Osteocyte (in vitro differentiated cells): ENCODE data around the gene TOB1. TPM values are rescaled to one million over a fixed set of nuclear protein-coding genes. Genes with fewer than 3 reads are reported as not detected.

Experiments
- DNase-seq: peaks from one replicate; pipeline ENCODE4 v3.0.0; 2021; ENCODE audit warnings: mixed read lengths; ENCODE audit not compliant: unreplicated experiment; ENCODE audit errors: extremely low spot score
- H3K27ac Mint-ChIP-seq: one replicate; pipeline ENCODE4 v1.8.0; 2021; ENCODE audit warnings: mild to moderate bottlenecking, mixed read lengths; ENCODE audit not compliant: unreplicated experiment
- H3K27me3 Mint-ChIP-seq: one replicate; pipeline ENCODE4 v1.8.0; 2021; ENCODE audit warnings: mixed read lengths; ENCODE audit not compliant: unreplicated experiment
- H3K36me3 Mint-ChIP-seq: one replicate; pipeline ENCODE4 v1.8.0; 2021; ENCODE audit warnings: mixed read lengths; ENCODE audit not compliant: unreplicated experiment
- H3K4me1 Mint-ChIP-seq: one replicate; pipeline ENCODE4 v1.8.0; 2021; ENCODE audit warnings: mixed read lengths; ENCODE audit not compliant: unreplicated experiment
- H3K4me3 Mint-ChIP-seq: one replicate; pipeline ENCODE4 v1.8.0; 2021; ENCODE audit warnings: mild to moderate bottlenecking, moderate library complexity, mixed read lengths; ENCODE audit not compliant: unreplicated experiment
- H3K9me3 Mint-ChIP-seq: one replicate; pipeline ENCODE4 v1.8.0; 2021; ENCODE audit warnings: mixed read lengths; ENCODE audit not compliant: unreplicated experiment
- total RNA-seq: library from RNA; stranded (reverse); gene quantifications from 2 replicates; pipeline ENCODE4 v1.2.1, GENCODE V29; 2021
- TF ChIP-seq, protein P1 (sequence below): fragments of 200-600 bp; sonication (generic); IDR thresholded peaks from 2 replicates; pipeline ENCODE4 v1.5.0; 2021; ENCODE audit warnings: antibody characterized with exemption, mild to moderate bottlenecking, moderate library complexity

Gene TOB1
- total RNA-seq, 1 donor from 2014 or later: 40.1 TPM

DNA sequence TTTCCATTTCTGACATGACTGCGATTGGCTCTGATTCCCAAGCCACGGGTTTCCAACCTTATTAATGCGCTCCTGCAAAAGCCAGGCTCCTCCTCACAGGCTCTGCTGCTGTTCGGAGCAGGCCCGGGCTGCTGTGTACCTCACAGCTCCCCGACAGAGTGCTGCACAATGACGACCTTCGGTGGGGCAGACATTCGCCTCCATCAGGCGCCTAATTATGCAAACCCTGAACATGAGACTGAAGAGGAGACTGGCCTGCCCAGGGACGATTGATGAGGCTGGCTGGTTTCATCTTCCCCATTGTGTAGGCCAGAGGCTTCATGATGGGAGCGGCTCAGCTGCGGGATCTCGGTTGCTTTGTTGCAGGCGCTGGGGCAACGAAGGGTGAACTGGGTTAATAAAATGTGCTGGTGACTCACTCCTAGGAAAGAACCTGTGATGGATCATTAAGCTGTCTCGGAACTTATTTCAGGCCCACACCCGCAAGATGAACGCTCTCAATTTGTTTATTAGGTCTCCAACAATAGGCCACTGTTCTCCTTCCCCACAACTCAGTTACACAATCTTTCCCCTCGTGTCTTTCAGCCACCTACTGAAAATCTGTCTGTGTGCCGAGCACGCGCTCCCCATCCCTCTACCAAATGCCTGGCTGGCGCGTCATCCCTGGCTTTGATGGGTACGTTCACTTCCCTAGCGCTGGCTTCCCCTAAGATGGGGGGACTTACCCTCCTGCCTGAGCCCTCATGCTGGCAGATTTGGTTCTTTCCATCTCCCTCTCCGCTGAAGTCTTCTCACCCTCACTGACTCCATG lies 27.2 kb upstream of the TOB1 start:
- H3K36me3 Mint-ChIP-seq: no peaks in the 10 kb centered on the region
- peaks cover 26% of the 10 kb centered on the region for H3K27me3 Mint-ChIP-seq
- no peaks in the 10 kb centered on the region for H3K9me3 Mint-ChIP-seq
- no peak for DNase-seq
- peaks cover 4% of the 10 kb centered on the region for H3K4me1 Mint-ChIP-seq
- H3K4me3 Mint-ChIP-seq: no peak overlapping the region
- TF ChIP-seq, protein P1, sequence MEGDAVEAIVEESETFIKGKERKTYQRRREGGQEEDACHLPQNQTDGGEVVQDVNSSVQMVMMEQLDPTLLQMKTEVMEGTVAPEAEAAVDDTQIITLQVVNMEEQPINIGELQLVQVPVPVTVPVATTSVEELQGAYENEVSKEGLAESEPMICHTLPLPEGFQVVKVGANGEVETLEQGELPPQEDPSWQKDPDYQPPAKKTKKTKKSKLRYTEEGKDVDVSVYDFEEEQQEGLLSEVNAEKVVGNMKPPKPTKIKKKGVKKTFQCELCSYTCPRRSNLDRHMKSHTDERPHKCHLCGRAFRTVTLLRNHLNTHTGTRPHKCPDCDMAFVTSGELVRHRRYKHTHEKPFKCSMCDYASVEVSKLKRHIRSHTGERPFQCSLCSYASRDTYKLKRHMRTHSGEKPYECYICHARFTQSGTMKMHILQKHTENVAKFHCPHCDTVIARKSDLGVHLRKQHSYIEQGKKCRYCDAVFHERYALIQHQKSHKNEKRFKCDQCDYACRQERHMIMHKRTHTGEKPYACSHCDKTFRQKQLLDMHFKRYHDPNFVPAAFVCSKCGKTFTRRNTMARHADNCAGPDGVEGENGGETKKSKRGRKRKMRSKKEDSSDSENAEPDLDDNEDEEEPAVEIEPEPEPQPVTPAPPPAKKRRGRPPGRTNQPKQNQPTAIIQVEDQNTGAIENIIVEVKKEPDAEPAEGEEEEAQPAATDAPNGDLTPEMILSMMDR: no peak
- H3K27ac Mint-ChIP-seq: no peak overlapping the region

DNA sequence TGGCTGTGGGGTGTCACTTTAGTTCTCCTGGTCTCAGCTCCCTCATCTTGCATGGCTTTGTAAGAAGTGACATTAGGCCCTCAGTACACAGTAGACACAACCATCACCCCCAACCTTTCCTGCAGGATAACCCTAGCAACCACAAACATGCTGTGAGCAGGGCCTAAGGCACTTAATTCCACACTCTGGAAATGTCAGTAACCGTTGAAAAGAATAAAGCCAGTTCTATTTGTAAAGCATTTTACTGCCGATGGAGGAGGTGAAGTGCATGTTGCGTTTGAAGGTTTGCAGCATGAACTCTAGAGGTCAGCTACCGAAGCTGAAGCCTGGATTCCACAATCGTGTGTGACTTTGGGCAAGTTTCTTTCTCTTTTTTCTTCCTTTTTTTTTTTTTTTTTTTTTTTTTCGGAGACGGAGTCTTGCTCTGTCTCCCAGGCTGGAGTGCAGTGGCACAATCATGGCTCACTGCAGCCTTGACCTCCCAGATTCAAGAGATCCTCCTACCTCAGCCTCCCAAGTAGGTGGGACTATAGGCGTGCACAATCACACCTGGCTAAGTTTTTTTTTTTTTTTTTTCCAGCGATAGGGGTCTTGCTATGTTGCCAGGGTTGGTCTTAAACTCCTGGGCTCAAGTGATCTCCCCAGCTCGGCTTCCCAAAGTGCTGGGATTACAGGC lies 26.1 kb upstream of the TOB1 start:
- Mint-ChIP-seq H3K9me3 (no peaks in the 10 kb centered on the region), H3K36me3 (no peaks in the 10 kb centered on the region), H3K27me3 (peaks cover 32% of the 10 kb centered on the region), H3K4me3 (no peak overlapping the region), H3K4me1 (peaks cover 4% of the 10 kb centered on the region), H3K27ac (no peak overlapping the region)
- TF ChIP-seq, protein P1: no peak
- DNase-seq: no peak

DNA sequence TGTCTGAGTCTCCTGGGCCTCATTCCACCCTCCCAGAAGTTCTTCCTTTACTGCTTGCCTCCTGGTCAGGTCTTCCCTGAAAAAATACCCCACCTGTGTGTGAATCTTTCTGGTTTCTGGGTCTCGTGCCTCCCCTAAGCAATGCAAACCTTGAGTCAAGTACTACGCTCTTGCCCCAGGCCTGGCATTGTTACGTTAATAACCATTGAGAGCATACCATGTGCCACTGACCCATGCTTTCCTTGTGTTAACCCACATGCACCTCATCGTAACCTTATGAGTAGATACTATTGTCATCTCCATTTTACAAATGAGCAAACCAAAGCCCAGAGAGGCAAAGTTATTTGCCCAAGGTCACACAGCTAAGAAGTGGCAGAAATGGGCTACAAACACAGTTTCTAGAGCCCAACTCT lies 25.4 kb upstream of the TOB1 start:
- Mint-ChIP-seq H3K9me3 (no peaks in the 10 kb centered on the region), H3K4me3 (no peak overlapping the region), H3K4me1 (peaks cover 4% of the 10 kb centered on the region), H3K36me3 (no peaks in the 10 kb centered on the region), H3K27me3 (peaks cover 29% of the 10 kb centered on the region), H3K27ac (no peak overlapping the region)
- DNase-seq: no peak
- TF ChIP-seq, protein P1: no peak

DNA sequence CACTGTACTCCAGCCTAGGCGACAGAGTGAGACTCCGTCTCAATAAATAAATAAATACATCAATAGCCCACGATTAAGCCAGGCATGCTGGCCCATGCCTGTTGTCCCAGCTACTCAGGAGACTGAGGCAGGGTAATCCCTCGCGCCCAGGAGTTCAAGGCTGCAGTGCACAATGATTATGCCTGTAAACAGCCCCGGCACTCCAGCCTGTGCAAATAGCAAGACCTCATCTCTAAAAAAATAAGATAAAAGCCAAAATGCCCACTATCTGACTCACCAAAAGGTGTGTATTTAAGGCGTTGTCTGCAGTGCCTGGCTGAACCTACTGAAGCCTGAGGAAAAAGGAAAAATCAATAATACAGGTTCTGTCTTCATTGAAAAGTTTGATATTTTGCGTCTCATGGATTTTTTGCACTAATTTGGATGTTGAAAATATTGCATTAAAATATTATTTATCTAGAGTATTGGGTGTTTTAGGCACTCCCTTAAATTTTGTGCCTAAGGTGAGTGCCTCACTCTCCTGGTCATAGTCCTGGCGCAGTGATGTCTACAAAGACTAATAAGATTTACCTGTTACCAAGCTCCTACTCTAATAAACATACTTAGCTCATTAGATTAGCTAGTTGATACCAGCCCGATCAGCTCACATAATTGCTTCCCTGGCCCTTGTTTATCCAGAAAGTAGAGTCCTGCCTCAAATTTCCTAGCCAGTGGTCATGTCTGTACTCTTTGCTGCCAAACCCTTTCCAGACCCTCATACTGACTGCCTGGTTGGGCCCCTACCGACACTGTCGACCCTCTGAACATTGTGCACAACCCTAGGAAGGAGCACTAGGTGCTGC lies 24.7 kb upstream of the TOB1 start:
- peaks cover 29% of the 10 kb centered on the region for H3K27me3 Mint-ChIP-seq
- no peaks in the 10 kb centered on the region for H3K9me3 Mint-ChIP-seq
- no peak overlapping the region for H3K4me3 Mint-ChIP-seq
- H3K4me1 Mint-ChIP-seq: peaks cover 4% of the 10 kb centered on the region
- no peak overlapping the region for H3K27ac Mint-ChIP-seq
- TF ChIP-seq, protein P1: no peak
- no peak for DNase-seq
- no peaks in the 10 kb centered on the region for H3K36me3 Mint-ChIP-seq
